Upper lobe of left lung (tissue), 6 donors: ENCODE results near the gene ATXN7. TPM values are rescaled to one million over a fixed set of nuclear protein-coding genes. Genes with fewer than 3 reads are reported as not detected.

ENCODE experiments used
- ATAC-seq, 2 donors: fragments of 200-7000 bp; cut with Tn5 transposase; one replicate each; pipeline ENCODE4 v1.9.1; 2022; ENCODE audit warnings: mild to moderate bottlenecking in 2 of 2, moderate library complexity in 2 of 2; ENCODE audit not compliant: low FRiP score in 2 of 2
- DNase-seq, 2 donors: peaks; one replicate each; pipeline ENCODE4 v3.0.0-alpha.2; 2019 to 2020
- H3K27ac ChIP-seq, 4 donors: fragments of 200-600 bp; sonication (generic); one replicate each; pipeline ENCODE4 v1.5.1; 2016 to 2019
- H3K27me3 ChIP-seq, 4 donors: fragments of 200-600 bp; sonication (generic); one replicate each; pipeline ENCODE4 v1.5.1; 2017 to 2019
- H3K36me3 ChIP-seq, 4 donors: fragments of 200-600 bp; sonication (generic); one replicate each; pipeline ENCODE4 v1.5.1; 2016 to 2019
- H3K4me1 ChIP-seq, 4 donors: fragments of 200-600 bp; sonication (generic); one replicate each; pipeline ENCODE4 v1.5.1; 2018 to 2019
- H3K4me3 ChIP-seq, 4 donors: fragments of 200-600 bp; sonication (generic); one replicate each; pipeline ENCODE4 v1.5.1; 2017 to 2019; ENCODE audit warnings: mild to moderate bottlenecking in 2 of 4, moderate library complexity in 1 of 4
- H3K9me3 ChIP-seq, 4 donors: fragments of 200-600 bp; sonication (generic); one replicate each; pipeline ENCODE4 v1.5.1; 2018 to 2019
- EP300 ChIP-seq, 4 donors: sonication (generic); formaldehyde crosslinking; IDR thresholded peaks; one replicate each; pipeline ENCODE4 v1.5.1; 2017; ENCODE audit warnings: antibody characterized with exemption in 4 of 4, control low read depth in 2 of 4
- POLR2A ChIP-seq, 4 donors: fragments of 450-650 bp; IDR thresholded peaks; one replicate each; pipeline ENCODE4 v1.5.1; 2016 to 2017; ENCODE audit warnings: antibody characterized with exemption in 4 of 4, mild to moderate bottlenecking in 2 of 4
- POLR2AphosphoS5 ChIP-seq, 2 donors: sonication (generic); formaldehyde crosslinking; IDR thresholded peaks; one replicate each; pipeline ENCODE4 v1.5.1; 2017; ENCODE audit warnings: antibody characterized with exemption in 2 of 2
- WGBS, 2 donors: methylation state at CpG; one replicate each; pipeline ENCODE4 v1.1.5; 2017 to 2018; 5-methylcytosine and 5-hydroxymethylcytosine counted together
- total RNA-seq, 6 donors: library from RNA; depleted of rRNA in 4 of 6; stranded (reverse); fragments of >200 nt in 4 of 6; gene quantifications; one replicate each; pipeline versions ENCODE4 v1.1.0 to v1.2.1, GENCODE V29; 2016 to 2021
- TF ChIP-seq, protein P1 (sequence below), 6 experiments: fragments of 450-650 bp in 4 of 6; fragments of 200-600 bp in 2 of 6; sonication (generic) in 2 of 6; IDR thresholded peaks; one replicate each; pipeline ENCODE4 v1.5.1; 2016 to 2019; ENCODE audit warnings: antibody characterized with exemption in 6 of 6
- donor health status: DM: no; HTN: no; CAD: no; lungs with moderate emphysema.
- donor health status: DM: no; HTN: yes; CAD: no; lungs with severe emphysema.

The ATXN7 gene
- total RNA-seq, 6 donors from 2014 or later: 29.5 to 83.8 (median 42.3) TPM

DNA sequence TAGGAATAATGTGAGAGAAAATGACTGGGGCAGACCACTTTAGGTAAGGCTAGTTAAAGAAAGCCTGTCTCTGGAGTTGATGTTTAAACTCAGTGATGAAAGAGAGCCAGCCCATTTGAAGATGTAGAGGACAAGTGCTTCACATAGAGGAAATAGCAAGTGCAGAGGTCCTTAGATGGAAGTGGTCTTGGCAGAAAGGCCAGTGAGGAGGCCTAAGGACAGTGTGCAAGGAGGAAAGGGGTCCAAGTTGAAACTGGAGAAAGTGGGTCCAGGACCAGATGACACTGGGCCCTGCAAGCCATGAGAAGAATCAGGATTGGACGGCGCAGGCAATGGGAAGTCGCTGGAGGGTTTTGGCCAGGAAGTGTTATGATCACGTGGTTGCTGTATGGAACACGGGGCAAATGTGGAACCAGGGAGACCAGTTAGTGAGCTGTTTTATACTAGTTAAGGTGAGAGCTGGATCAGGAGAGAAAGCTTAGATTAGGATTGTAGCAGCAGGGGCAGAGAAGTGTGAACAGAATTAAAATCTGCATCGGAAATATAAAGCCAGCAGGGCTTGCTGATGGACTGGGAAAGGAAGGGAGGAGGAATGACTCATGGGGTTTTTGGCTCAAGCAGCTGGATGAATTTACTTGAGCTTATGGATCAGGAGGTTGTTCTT, 96.5 kb downstream of the ATXN7 start:
- Histone ChIP-seq H3K4me3 (peak overlapping the region in 3 of 4 donors; percentile 2 to 31 (median 22)), H3K36me3 (peaks cover 0 to 3% (median 0%) of the 10 kb centered on the region in 4 donors), H3K4me1 (peaks cover 22 to 44% (median 28%) of the 10 kb centered on the region in 4 donors), H3K27me3 (no peaks in the 10 kb centered on the region), H3K27ac (peak overlapping the region in 1 of 4 donors; percentile 46), H3K9me3 (no peaks in the 10 kb centered on the region)
- DNase-seq (peak in 1 of 2 donors; percentile 62), ATAC-seq (peak in 1 of 2 donors; percentile 76)
- 30 to 40% methylated on average over 6 of the region's 6 CpGs for WGBS, 2 donors
- TF ChIP-seq POLR2A (IDR thresholded peaks at IDR 0.05) (no peak), POLR2AphosphoS5 (IDR thresholded peaks at IDR 0.05) (peak in 1 of 2 donors; percentile 11), EP300 (IDR thresholded peaks at IDR 0.05) (no peak)

- Histone ChIP-seq H3K4me3 (no peak overlapping the region), H3K27ac (no peak overlapping the region), H3K9me3 (no peaks in the 10 kb centered on the region), H3K27me3 (no peaks in the 10 kb centered on the region), H3K36me3 (no peaks in the 10 kb centered on the region), H3K4me1 (peaks cover 29 to 61% (median 37%) of the 10 kb centered on the region in 4 donors)
- peak; percentile 68 to 70 for ATAC-seq
- no peak for DNase-seq
- TF ChIP-seq EP300 (IDR thresholded peaks at IDR 0.05) (no peak), POLR2A (IDR thresholded peaks at IDR 0.05) (no peak), POLR2AphosphoS5 (IDR thresholded peaks at IDR 0.05) (no peak)
- TF ChIP-seq, protein P1, sequence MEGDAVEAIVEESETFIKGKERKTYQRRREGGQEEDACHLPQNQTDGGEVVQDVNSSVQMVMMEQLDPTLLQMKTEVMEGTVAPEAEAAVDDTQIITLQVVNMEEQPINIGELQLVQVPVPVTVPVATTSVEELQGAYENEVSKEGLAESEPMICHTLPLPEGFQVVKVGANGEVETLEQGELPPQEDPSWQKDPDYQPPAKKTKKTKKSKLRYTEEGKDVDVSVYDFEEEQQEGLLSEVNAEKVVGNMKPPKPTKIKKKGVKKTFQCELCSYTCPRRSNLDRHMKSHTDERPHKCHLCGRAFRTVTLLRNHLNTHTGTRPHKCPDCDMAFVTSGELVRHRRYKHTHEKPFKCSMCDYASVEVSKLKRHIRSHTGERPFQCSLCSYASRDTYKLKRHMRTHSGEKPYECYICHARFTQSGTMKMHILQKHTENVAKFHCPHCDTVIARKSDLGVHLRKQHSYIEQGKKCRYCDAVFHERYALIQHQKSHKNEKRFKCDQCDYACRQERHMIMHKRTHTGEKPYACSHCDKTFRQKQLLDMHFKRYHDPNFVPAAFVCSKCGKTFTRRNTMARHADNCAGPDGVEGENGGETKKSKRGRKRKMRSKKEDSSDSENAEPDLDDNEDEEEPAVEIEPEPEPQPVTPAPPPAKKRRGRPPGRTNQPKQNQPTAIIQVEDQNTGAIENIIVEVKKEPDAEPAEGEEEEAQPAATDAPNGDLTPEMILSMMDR (IDR thresholded peaks at IDR 0.05): peak; percentile 43 to 69 (median 58)
- WGBS, 2 donors: 3 to 16% methylated on average over 2 of the region's 2 CpGs
These were observed 98.2 kb downstream of the ATXN7 start for GRCh38 chr3:63961891-63962290.

- Histone ChIP-seq H3K4me1 (peaks cover 43 to 77% (median 53%) of the 10 kb centered on the region in 4 donors), H3K9me3 (no peaks in the 10 kb centered on the region), H3K4me3 (no peak overlapping the region), H3K36me3 (no peaks in the 10 kb centered on the region), H3K27ac (peak overlapping the region in 2 of 4 donors; percentile 37 to 57), H3K27me3 (no peaks in the 10 kb centered on the region)
- TF ChIP-seq, protein P1 (IDR thresholded peaks at IDR 0.05): no peak
- TF ChIP-seq POLR2AphosphoS5 (IDR thresholded peaks at IDR 0.05) (no peak), EP300 (IDR thresholded peaks at IDR 0.05) (no peak), POLR2A (IDR thresholded peaks at IDR 0.05) (no peak)
- 89 to 91% methylated on average over 1 of the region's 1 CpG for WGBS, 2 donors
- no peak for DNase-seq
- ATAC-seq: no peak
These were observed 99.8 kb downstream of the ATXN7 start for GRCh38 chr3:63963496-63963895.

DNA sequence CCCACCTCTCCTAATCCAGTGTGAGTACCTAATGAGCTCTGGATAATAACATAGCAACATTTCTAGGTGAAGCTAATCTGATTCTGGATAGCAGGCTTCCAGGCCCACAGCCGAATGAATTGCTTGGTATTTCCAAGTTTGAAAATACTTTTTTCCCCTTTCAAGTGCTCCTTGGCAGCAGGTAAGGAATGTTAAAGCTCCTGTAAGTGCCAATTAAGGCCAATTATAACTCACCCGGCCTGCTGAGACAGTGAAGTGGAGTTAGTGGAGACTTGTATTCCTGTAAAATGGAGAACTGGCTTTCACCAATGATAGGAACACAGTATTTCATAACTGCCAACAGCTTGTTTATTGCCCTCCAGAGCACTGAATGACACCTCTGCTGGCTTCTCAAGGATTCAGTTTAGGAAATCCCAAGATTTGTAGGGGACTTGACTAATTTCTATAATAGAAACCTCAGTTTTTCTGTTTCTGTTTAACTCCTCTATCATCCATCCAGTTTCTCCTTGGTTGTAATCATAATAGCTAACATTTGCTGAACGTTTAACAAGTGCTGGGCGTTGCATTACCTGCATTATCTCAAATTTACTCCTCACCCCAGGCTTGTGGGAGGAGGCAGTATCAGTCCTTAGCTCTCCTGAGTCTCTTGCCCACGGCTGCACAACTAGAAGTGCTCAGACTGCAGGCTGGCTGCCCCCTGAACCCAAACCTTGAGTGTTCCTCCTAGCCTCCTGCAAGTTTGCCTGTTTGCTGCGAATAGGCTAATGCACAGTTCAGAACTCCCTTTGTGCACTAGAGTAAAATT, 101.2 kb downstream of the ATXN7 start:
- no peak overlapping the region for H3K4me3 ChIP-seq
- H3K4me1 ChIP-seq: peaks cover 52 to 81% (median 63%) of the 10 kb centered on the region in 4 donors
- H3K9me3 ChIP-seq: no peaks in the 10 kb centered on the region
- no peaks in the 10 kb centered on the region for H3K36me3 ChIP-seq
- DNase-seq (peak in 1 of 2 donors; percentile 61), ATAC-seq (peak in 1 of 2 donors; percentile 76)
- WGBS, 2 donors: 52 to 60% methylated on average over 6 of the region's 6 CpGs
- H3K27me3 ChIP-seq: no peaks in the 10 kb centered on the region
- TF ChIP-seq, protein P1 (IDR thresholded peaks at IDR 0.05): no peak
- TF ChIP-seq POLR2AphosphoS5 (IDR thresholded peaks at IDR 0.05) (no peak), EP300 (IDR thresholded peaks at IDR 0.05) (peak in 2 of 4 donors; percentile 36 to 72), POLR2A (IDR thresholded peaks at IDR 0.05) (no peak)
- peak overlapping the region; percentile 21 to 79 (median 47) for H3K27ac ChIP-seq

DNA sequence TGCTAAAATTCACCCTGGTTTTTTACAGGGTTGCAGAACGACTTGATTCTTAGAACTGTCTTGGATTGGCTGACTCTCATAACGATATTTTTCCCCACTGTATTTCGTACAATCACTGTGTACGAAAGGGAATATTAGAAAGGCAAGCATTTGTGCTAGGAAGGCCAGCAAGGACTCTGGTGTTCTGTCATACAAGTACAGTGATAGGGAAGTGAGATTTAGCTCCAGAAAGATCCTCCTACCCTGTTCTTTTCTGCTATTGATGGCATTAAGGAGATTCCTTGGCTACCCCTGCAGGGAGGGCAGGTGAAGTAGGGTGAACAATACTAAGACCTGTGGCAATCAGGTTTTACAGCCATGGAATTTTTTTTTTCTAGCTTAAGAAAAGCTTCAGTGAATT, 102.3 kb downstream of the ATXN7 start:
- DNase-seq: no peak
- 62 to 87% methylated on average over 4 of the region's 4 CpGs for WGBS, 2 donors
- Histone ChIP-seq H3K27ac (peak overlapping the region in 3 of 4 donors; percentile 7 to 77 (median 39)), H3K4me1 (peaks cover 53 to 82% (median 63%) of the 10 kb centered on the region in 4 donors), H3K36me3 (no peaks in the 10 kb centered on the region), H3K9me3 (no peaks in the 10 kb centered on the region), H3K27me3 (no peaks in the 10 kb centered on the region), H3K4me3 (no peak overlapping the region)
- ATAC-seq: no peak
- TF ChIP-seq POLR2AphosphoS5 (IDR thresholded peaks at IDR 0.05): no peak
- TF ChIP-seq, protein P1 (IDR thresholded peaks at IDR 0.05): no peak
- no peak for TF ChIP-seq EP300 (IDR thresholded peaks at IDR 0.05)
- no peak for TF ChIP-seq POLR2A (IDR thresholded peaks at IDR 0.05)
